DOHH2 (cell line): ENCODE data around the gene UBE2F.

Experiments
- EZH2phosphoT487 ChIP-seq: fragments of 200-600 bp; sonication (generic); IDR thresholded peaks from 2 replicates; pipeline ENCODE4 v1.6.1; 2017; ENCODE audit warnings: borderline replicate concordance, mild to moderate bottlenecking, antibody characterized with exemption, low read length, moderate library complexity, mixed read lengths
- TF ChIP-seq, protein P1 (sequence below): fragments of 200-600 bp; sonication (generic); IDR thresholded peaks from one replicate; pipeline ENCODE4 v1.5.1; 2014; ENCODE audit warnings: antibody characterized with exemption, mild to moderate bottlenecking, low read depth, low read length; ENCODE audit not compliant: poor library complexity, severe bottlenecking

DNA sequence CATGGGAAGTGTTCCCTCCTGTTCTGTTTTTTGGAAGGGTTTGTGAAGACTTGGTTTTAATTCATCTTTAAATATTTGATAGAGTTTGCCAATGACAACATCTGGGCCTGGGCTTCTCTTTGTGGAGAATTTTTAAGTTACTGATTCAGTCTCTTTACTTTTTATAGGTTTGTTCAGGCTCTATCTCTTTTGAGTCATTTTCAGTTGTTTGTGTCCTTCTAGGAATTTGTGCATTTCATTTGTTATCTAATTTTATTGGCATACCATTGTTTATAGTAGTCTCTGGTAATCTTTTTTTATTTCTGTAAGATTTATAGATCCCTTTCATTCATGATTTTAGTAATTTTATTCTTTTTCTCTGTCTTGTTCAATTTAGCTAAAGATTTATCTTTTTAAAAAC, 108.6 kb downstream of the UBE2F start:
- TF ChIP-seq, protein P1, sequence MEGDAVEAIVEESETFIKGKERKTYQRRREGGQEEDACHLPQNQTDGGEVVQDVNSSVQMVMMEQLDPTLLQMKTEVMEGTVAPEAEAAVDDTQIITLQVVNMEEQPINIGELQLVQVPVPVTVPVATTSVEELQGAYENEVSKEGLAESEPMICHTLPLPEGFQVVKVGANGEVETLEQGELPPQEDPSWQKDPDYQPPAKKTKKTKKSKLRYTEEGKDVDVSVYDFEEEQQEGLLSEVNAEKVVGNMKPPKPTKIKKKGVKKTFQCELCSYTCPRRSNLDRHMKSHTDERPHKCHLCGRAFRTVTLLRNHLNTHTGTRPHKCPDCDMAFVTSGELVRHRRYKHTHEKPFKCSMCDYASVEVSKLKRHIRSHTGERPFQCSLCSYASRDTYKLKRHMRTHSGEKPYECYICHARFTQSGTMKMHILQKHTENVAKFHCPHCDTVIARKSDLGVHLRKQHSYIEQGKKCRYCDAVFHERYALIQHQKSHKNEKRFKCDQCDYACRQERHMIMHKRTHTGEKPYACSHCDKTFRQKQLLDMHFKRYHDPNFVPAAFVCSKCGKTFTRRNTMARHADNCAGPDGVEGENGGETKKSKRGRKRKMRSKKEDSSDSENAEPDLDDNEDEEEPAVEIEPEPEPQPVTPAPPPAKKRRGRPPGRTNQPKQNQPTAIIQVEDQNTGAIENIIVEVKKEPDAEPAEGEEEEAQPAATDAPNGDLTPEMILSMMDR: no peak
- no peak for TF ChIP-seq EZH2phosphoT487
